ENCODE measurements around the gene CHURC1.

DNA sequence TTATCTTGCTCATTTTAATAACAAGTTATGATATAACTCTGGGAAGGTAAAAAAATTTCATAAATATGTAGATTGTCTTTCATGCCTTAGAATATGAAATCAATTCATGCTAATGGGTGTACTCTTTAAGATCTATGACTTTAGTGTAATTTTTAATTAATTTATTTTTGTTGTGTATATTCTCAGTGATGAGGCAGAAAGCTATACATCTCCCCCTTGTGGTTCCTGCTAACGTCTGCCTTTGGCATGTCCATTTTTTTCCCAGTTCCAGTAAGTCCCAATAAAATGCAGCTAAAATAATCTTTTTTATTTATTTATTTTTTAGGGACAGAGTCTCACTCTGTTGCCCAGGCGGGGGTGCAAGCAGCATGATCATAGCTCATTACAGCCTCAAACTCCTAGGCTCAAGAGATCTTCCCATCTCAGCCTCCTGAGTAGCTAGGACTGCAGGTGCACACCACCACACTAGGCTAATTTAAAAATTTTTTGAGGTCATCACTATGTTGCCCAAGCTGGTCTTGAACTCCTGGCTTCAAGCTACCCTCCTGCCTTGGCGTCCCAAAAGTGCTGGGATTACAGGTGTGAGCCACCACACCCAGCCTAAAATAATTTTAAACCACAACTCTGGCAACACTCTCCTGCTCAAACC is 3.3 kb upstream of the CHURC1 start:
- TF ChIP-seq, protein P1, sequence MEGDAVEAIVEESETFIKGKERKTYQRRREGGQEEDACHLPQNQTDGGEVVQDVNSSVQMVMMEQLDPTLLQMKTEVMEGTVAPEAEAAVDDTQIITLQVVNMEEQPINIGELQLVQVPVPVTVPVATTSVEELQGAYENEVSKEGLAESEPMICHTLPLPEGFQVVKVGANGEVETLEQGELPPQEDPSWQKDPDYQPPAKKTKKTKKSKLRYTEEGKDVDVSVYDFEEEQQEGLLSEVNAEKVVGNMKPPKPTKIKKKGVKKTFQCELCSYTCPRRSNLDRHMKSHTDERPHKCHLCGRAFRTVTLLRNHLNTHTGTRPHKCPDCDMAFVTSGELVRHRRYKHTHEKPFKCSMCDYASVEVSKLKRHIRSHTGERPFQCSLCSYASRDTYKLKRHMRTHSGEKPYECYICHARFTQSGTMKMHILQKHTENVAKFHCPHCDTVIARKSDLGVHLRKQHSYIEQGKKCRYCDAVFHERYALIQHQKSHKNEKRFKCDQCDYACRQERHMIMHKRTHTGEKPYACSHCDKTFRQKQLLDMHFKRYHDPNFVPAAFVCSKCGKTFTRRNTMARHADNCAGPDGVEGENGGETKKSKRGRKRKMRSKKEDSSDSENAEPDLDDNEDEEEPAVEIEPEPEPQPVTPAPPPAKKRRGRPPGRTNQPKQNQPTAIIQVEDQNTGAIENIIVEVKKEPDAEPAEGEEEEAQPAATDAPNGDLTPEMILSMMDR (conservative IDR thresholded peaks at IDR 0.05; ENCODE audit: low read depth in 2 of 2): peak; percentile 72 to 79
- TF ChIP-seq EZH2 (IDR thresholded peaks at IDR 0.05; ENCODE audit: low read depth, unreplicated experiment) (no peak), POLR2AphosphoS5 (IDR thresholded peaks at IDR 0.05; ENCODE audit: low read depth) (no peak)
